Psoas muscle (tissue), 8 donors: ENCODE measurements around the gene VWA1. TPM values are rescaled to one million over a fixed set of nuclear protein-coding genes. Genes with fewer than 3 reads are reported as not detected.
A peak's percentile ranks its signal among the peaks of the same experiment; 100 is the strongest.

Source experiments
- ATAC-seq, 4 donors: fragments of 200-7000 bp; cut with Tn5 transposase; one replicate each; pipeline ENCODE4 v1.9.1; 2020; ENCODE audit warnings: moderate library complexity in 3 of 4, mild to moderate bottlenecking in 2 of 4
- DNase-seq, 2 donors: peaks; one replicate each; pipeline ENCODE4 v3.0.0-alpha.2; 2020
- H3K27ac ChIP-seq: fragments of 200-600 bp; one replicate; pipeline ENCODE4 v1.8.0; 2022
- H3K27me3 ChIP-seq, 3 donors: fragments of 200-600 bp in 1 of 3; one replicate each; pipeline versions ENCODE4 v1.6.1 to v1.8.0; 2013 to 2022; ENCODE audit warnings: low read length in 2 of 3, mild to moderate bottlenecking in 2 of 3, moderate library complexity in 1 of 3; ENCODE audit not compliant: insufficient read depth in 3 of 3
- H3K36me3 ChIP-seq, 2 donors: fragments of 200-600 bp in 1 of 2; one replicate each; pipeline versions ENCODE4 v1.6.1 to v1.8.0; 2013 to 2022; ENCODE audit warnings: low read depth in 1 of 2, mild to moderate bottlenecking in 1 of 2, moderate library complexity in 1 of 2; ENCODE audit not compliant: insufficient read depth in 1 of 2
- H3K4me1 ChIP-seq: fragments of 200-600 bp; one replicate; pipeline ENCODE4 v1.8.0; 2022
- H3K4me3 ChIP-seq: fragments of 200-600 bp; one replicate; pipeline ENCODE4 v1.8.0; 2022; ENCODE audit warnings: mild to moderate bottlenecking
- H3K9me3 ChIP-seq: fragments of 200-600 bp; one replicate; pipeline ENCODE4 v1.8.0; 2022
- CTCF ChIP-seq: fragments of 200-600 bp; IDR thresholded peaks from one replicate; pipeline ENCODE4 v1.8.0; 2022; ENCODE audit warnings: antibody characterized with exemption
- WGBS, 3 donors: extraction: QIAGEN DNeasy Blood & Tissue Kit; methylation state at CpG; one replicate each; pipeline versions ENCODE4 v1.1.6 to v1.1.7; 2013; 5-methylcytosine and 5-hydroxymethylcytosine counted together
- intact Hi-C, 2 donors: fragments of 100-400 bp; cut with DNase I; formaldehyde crosslinking; loops; one replicate each; pipeline versions ENCODE4 v1.11.0 to v1.14.2; 2022
- polyA plus RNA-seq, 3 donors: library from polyadenylated mRNA; stranded (reverse); fragments of 200-250 nt; gene quantifications; one replicate each; pipeline ENCODE4 v1.2.3, GENCODE V29; 2013
- total RNA-seq, 4 donors: library from RNA; stranded (reverse); fragmentation: NEBNext Ultra II Directional in 2 of 4; extraction: Animal tissue kit (Norgen Biotek cat#: 25700) in 2 of 4; gene quantifications; one replicate each; pipeline versions ENCODE4 v1.2.1 to v1.2.4, GENCODE V29; 2021 to 2023
- donor health status: healthy with polysubstance abuse.
- donor health status: DM: no; HTN: no; CAD: no; lungs with moderate emphysema.
- donor health status: Bipolar disorder and iron deficiency.
- donor health status: healthy.
- donor health status: DM: yes; HTN: yes; CAD: no.
- donor health status: DM: no; HTN: no; CAD: no.
- donor health status: DM: no; HTN: no; CAD: no.
- donor health status: DM: yes; HTN: yes; CAD: no.

Gene VWA1
- total and polyA plus RNA-seq, 7 donors: 1.4 to 25.3 (median 7.8) TPM

DNA sequence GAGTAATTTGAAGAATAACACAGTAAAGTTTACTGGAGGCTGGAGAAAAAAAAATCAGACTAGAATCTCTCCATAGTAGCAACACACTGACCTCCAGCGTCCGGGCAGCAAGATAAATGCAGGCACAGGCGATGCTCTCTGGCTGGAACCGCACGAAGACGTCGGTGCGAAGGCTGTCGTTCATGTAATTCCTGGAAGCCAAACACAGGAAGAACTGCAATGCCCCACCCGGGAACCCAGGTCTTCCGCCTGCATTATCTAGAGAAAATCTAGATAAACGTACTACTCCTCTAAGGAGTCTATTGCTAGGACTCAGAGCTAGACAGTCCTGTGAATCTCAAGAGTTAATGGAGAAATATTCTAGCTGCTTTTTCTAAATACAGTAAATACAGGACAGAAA lies 44.8 kb upstream of the VWA1 start:
- WGBS, 3 donors: 74 to 84% (median 74%) methylated on average over 12 of the region's 12 CpGs
- H3K36me3 ChIP-seq: peaks cover 17 to 100% of the 10 kb centered on the region in 2 donors

GRCh38 chr1:1391225-1391624 lies 44.3 kb upstream of the VWA1 start:
- 68 to 81% (median 71%) methylated on average over 12 of the region's 12 CpGs for WGBS, 3 donors
- no peaks in the 10 kb centered on the region for H3K27me3 ChIP-seq
- peaks cover 23% of the 10 kb centered on the region for H3K4me1 ChIP-seq
- H3K27ac ChIP-seq: no peak overlapping the region
- intact Hi-C loops: no loop called here
- TF ChIP-seq CTCF: no peak
- H3K36me3 ChIP-seq: peaks cover 16 to 100% of the 10 kb centered on the region in 2 donors
- no peak overlapping the region for H3K4me3 ChIP-seq
- DNase-seq (peak in 1 of 2 donors; percentile 23), ATAC-seq (no peak)
- no peaks in the 10 kb centered on the region for H3K9me3 ChIP-seq

More for the DNA sequence above, 44.8 kb upstream of the VWA1 start:
- Histone ChIP-seq H3K27ac (no peak overlapping the region), H3K9me3 (no peaks in the 10 kb centered on the region), H3K4me3 (no peak overlapping the region), H3K4me1 (peaks cover 21% of the 10 kb centered on the region), H3K27me3 (no peaks in the 10 kb centered on the region)
- intact Hi-C loops: no loop called here
- ATAC-seq (no peak), DNase-seq (no peak)
- TF ChIP-seq CTCF: no peak

DNA sequence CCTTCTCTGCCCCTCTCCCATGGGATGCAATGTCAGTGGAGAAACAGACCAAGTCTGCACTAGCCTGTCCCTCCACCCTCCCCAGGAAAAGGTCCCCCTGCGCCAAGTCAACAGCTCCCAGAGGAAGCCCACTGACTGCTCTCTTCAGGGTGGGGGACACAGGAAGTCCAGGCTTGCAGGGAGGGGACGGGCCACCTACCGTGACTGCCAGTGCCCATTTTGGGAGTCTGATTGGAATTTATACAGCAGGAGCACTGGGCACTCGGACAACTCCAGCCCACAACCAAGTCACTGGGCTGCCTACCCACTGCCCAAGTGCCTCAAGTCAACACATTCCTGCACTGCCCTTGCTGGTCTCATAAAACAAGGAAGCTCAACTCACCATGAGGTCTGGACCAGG lies 42.5 kb upstream of the VWA1 start:
- 79 to 88% (median 80%) methylated on average over 4 of the region's 4 CpGs for WGBS, 3 donors
- no peaks in the 10 kb centered on the region for H3K9me3 ChIP-seq
- H3K27ac ChIP-seq: peak overlapping the region; percentile 68
- TF ChIP-seq CTCF: no peak
- no peak for ATAC-seq
- no peak overlapping the region for H3K4me3 ChIP-seq
- H3K27me3 ChIP-seq: no peaks in the 10 kb centered on the region
- peaks cover 8 to 99% of the 10 kb centered on the region in 2 donors for H3K36me3 ChIP-seq
- intact Hi-C loops: no loop called here
- H3K4me1 ChIP-seq: peaks cover 34% of the 10 kb centered on the region
- no peak for DNase-seq

DNA sequence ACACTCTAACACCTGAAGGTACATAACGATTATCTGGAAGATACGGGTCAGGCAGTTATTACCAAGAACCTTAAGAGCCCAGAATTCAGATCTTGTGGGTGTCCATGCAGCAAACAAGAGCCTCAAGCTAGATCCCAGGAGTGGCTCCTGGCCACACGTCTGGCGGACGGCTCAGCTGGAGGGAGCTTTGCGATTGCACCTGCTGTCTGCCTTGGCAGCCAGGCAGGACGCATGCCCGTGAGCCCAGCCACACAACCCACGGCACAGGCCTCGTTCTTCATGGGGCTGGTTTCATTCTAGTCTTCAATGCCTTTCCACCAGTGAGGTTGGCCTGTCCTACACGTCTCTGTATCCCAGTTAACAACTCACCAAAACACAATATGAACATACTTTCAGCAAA lies 42.1 kb upstream of the VWA1 start:
- peaks cover 8 to 96% of the 10 kb centered on the region in 2 donors for H3K36me3 ChIP-seq
- no peak for DNase-seq
- 43 to 58% (median 54%) methylated on average over 11 of the region's 11 CpGs for WGBS, 3 donors
- TF ChIP-seq CTCF: no peak
- no peak overlapping the region for H3K4me3 ChIP-seq
- peaks cover 38% of the 10 kb centered on the region for H3K4me1 ChIP-seq
- H3K9me3 ChIP-seq: no peaks in the 10 kb centered on the region
- H3K27ac ChIP-seq: peak overlapping the region; percentile 68
- ATAC-seq: peak in 1 of 4 donors; percentile 56
- no peaks in the 10 kb centered on the region for H3K27me3 ChIP-seq
- intact Hi-C loops: no loop called here

DNA sequence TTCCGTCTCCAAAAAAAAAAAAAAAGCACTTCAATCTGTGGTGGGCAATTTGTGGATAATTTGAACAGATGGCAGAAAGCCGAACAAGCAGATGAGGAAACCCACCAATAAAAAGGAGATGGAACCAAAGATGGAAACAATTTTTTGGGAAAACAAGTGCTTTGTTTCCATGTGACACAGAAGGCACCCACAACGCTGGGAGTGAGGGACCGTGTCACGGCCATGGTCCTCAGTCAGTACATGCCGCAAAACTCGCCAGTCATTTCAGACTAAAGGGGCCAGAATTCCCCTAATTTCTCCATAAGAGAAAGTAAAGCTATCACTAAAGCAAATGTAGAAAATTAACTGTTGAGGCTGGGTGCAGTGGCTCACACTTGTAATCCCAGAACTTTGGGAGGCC lies 41.4 kb upstream of the VWA1 start:
- no peak for TF ChIP-seq CTCF
- 94 to 97% (median 95%) methylated on average over 7 of the region's 7 CpGs for WGBS, 3 donors
- Histone ChIP-seq H3K36me3 (peaks cover 8 to 89% of the 10 kb centered on the region in 2 donors), H3K9me3 (no peaks in the 10 kb centered on the region), H3K4me1 (peaks cover 38% of the 10 kb centered on the region), H3K27ac (peak overlapping the region; percentile 68), H3K4me3 (no peak overlapping the region), H3K27me3 (no peaks in the 10 kb centered on the region)
- no peak for ATAC-seq
- intact Hi-C loops: no loop called here
- no peak for DNase-seq
